Upper lobe of left lung (tissue), 4 donors: ENCODE data around the gene TMEM139.

Experiments used
- POLR2A ChIP-seq, 4 donors: fragments of 450-650 bp; IDR thresholded peaks; one replicate each; pipeline ENCODE4 v1.5.1; 2016 to 2017; ENCODE audit warnings: antibody characterized with exemption in 4 of 4, mild to moderate bottlenecking in 2 of 4
- TF ChIP-seq, protein P1 (sequence below), 6 experiments: fragments of 450-650 bp in 4 of 6; fragments of 200-600 bp in 2 of 6; sonication (generic) in 2 of 6; IDR thresholded peaks; one replicate each; pipeline ENCODE4 v1.5.1; 2016 to 2019; ENCODE audit warnings: antibody characterized with exemption in 6 of 6

DNA sequence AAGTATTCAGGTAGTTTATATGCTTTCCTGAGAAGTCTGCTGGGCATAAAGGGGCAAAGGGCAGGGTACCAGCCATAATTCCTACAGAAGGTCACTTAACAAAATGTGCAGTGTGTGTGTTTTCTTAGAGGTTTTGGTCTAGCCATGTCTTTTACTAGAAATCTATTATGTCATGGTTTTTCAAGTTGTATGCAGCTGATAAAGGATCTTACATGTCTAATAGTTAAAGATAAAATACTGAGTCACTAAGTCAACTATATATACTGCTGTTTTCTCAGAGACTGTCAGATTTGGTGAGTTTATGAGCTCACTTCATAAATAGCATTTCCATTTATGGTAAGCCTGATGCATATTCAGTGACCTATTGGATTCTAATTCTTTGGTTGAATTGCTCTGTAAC lies 11.1 kb downstream of the TMEM139 start:
- TF ChIP-seq, protein P1, sequence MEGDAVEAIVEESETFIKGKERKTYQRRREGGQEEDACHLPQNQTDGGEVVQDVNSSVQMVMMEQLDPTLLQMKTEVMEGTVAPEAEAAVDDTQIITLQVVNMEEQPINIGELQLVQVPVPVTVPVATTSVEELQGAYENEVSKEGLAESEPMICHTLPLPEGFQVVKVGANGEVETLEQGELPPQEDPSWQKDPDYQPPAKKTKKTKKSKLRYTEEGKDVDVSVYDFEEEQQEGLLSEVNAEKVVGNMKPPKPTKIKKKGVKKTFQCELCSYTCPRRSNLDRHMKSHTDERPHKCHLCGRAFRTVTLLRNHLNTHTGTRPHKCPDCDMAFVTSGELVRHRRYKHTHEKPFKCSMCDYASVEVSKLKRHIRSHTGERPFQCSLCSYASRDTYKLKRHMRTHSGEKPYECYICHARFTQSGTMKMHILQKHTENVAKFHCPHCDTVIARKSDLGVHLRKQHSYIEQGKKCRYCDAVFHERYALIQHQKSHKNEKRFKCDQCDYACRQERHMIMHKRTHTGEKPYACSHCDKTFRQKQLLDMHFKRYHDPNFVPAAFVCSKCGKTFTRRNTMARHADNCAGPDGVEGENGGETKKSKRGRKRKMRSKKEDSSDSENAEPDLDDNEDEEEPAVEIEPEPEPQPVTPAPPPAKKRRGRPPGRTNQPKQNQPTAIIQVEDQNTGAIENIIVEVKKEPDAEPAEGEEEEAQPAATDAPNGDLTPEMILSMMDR (IDR thresholded peaks at IDR 0.05), result no peak
- TF ChIP-seq POLR2A (IDR thresholded peaks at IDR 0.05), result no peak
